ENCODE measurements around the gene NETO1.

NETO1 gene

DNA sequence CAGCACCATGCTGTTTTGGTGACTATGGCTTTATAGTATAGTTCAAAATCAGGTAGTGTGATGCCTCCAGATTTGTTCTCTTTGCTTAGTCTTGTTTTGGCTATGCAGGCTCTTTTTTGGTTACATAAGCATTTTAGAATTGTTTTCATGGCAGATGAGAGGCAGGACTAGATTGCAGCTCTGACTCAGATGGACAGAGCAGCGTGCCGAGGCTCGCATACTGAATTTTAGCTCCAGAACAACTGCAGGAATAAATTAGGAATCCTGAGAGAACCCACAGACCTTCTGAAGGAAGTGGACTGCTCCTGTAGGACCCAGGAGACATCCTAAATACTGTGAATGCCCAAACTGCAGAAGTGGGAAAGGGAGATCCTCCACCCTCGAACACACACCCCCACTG, 141.6 kb downstream of the NETO1 start:
- DNase-seq (ENCODE audit: low read depth), result no peak
- H3K4me3 ChIP-seq (ENCODE audit: control insufficient read depth, low read depth, low read length), result no peak overlapping the region
- TF ChIP-seq, protein P1, sequence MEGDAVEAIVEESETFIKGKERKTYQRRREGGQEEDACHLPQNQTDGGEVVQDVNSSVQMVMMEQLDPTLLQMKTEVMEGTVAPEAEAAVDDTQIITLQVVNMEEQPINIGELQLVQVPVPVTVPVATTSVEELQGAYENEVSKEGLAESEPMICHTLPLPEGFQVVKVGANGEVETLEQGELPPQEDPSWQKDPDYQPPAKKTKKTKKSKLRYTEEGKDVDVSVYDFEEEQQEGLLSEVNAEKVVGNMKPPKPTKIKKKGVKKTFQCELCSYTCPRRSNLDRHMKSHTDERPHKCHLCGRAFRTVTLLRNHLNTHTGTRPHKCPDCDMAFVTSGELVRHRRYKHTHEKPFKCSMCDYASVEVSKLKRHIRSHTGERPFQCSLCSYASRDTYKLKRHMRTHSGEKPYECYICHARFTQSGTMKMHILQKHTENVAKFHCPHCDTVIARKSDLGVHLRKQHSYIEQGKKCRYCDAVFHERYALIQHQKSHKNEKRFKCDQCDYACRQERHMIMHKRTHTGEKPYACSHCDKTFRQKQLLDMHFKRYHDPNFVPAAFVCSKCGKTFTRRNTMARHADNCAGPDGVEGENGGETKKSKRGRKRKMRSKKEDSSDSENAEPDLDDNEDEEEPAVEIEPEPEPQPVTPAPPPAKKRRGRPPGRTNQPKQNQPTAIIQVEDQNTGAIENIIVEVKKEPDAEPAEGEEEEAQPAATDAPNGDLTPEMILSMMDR (IDR thresholded peaks at IDR 0.05; ENCODE audit: control insufficient read depth, insufficient read depth, low read depth, low read length, missing control alignments), result no peak

DNA sequence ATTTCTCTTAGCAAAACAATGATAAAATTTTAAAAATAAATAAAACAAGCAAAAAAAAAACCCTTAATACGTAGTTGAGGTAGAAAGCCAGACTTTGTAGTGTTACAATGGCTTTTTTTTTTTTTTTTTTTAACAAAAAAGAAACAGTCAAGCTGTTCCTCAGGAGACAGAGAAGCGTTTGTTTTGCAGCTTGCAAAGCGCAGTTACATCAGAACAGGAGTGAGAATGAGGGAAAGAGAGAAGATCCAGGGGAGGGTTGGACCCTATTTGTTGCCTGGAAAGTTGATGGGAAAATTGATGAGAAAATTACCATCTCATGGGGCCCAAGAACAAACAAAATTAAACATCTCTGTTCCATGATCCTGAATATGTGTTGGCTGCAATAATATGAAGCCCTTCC, 146.5 kb downstream of the NETO1 start:
- DNase-seq (ENCODE audit: low read depth), result no peak
- TF ChIP-seq, protein P1 (IDR thresholded peaks at IDR 0.05; ENCODE audit: control insufficient read depth, insufficient read depth, low read depth, low read length, missing control alignments), result no peak
- H3K4me3 ChIP-seq (ENCODE audit: control insufficient read depth, low read depth, low read length), result no peak overlapping the region

DNA sequence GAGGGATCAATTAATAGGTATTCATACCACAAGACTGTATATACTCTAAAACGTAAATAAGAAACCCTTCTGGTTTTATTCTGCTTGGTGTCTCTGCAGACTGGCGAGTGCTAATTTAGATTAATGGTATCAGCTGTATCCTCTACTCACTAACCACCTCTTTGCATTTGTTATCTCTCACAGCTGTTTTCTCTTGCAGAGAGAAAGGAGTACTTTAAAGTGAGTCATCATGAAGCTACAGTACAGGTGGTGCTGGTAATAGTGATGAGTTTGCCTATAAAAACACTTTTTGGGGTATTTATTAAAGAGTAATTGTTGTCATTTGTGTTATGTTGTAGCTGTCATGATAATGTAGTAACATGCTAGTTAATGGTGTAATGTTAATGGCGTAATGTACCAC, 147.7 kb downstream of the NETO1 start:
- H3K4me3 ChIP-seq (ENCODE audit: control insufficient read depth, low read depth, low read length), result no peak overlapping the region
- TF ChIP-seq, protein P1 (IDR thresholded peaks at IDR 0.05; ENCODE audit: control insufficient read depth, insufficient read depth, low read depth, low read length, missing control alignments), result no peak
- DNase-seq (ENCODE audit: low read depth), result no peak

DNA sequence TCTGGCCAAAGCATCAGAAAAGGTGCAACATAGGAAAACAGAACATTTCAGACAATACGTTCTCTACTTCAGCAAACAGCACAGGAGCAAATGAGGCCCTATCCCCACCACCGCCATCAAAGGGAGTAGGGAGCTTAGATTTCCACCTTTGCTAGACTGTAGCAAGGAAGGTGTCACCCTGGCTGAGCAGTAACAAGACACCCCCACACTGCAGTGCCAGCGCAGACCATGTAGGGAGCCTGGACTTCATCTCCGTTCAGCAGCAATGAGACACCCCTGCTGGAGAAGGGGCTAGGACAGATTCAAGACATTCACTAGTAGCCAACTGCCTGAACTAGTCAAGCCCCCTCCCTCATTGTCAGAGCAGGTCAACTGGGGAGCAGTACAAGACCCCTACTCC, 163.6 kb downstream of the NETO1 start:
- DNase-seq (ENCODE audit: low read depth), result no peak
- TF ChIP-seq, protein P1 (IDR thresholded peaks at IDR 0.05; ENCODE audit: control insufficient read depth, insufficient read depth, low read depth, low read length, missing control alignments), result no peak
- H3K4me3 ChIP-seq (ENCODE audit: control insufficient read depth, low read depth, low read length), result no peak overlapping the region

DNA sequence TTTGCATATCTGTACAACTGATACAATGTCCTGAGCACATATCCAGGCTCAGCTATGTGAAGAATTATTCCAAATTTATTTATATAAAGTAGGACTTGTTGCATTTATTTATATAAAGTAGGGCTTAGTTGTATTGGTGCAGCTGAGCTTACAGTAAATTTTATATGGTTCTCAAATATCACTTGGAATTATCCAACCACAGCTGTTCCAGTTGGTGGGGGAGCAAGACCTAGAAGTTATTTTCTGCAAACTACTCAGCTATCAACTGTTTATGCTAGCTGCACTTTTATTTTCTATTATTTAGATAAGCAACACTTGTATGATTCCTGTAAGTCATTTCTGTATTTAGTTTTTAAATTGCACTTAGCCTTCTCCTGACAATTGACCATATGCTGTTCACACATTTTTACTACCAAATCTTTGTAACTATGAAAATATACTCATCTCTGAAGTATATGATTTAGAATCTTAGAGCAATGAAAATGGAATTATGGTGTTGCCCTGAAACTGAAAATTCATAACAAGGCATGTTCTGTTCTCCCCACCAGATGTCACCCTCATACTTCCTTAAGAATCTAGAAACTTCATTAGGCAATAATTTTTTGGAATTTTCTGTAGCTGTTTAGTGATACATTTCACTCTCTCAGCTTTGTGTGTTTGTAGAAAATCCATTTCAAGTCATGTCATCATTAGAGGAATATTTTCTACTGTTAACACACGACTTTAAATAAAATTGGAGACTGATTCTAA, 166.7 kb downstream of the NETO1 start:
- no peak overlapping the region for H3K4me3 ChIP-seq (ENCODE audit: control insufficient read depth, low read depth, low read length)
- TF ChIP-seq, protein P1 (IDR thresholded peaks at IDR 0.05; ENCODE audit: control insufficient read depth, insufficient read depth, low read depth, low read length, missing control alignments), result peak; percentile 53
- DNase-seq (ENCODE audit: low read depth), result peak; percentile 7

DNA sequence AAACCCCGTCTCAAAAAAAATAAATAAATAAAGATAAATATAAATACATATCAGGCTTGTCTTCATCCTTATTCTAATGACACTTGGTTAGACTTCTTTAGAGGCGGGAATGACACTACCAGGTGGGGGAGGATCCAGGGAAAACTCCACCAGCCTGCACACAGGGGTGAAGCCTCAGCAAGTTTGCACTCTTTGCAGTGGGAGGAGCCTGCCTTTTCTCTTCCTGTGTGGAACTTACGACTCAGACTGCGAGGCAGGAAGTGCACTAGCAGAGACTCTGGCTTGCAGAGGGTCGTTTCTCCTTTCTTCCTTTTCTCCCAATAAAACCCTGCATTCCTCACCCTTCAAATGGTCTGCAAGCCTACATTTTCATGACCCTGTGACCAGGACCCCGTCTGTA, 170.1 kb downstream of the NETO1 start:
- H3K4me3 ChIP-seq (ENCODE audit: control insufficient read depth, low read depth, low read length), result no peak overlapping the region
- TF ChIP-seq, protein P1 (IDR thresholded peaks at IDR 0.05; ENCODE audit: control insufficient read depth, insufficient read depth, low read depth, low read length, missing control alignments), result no peak
- no peak for DNase-seq (ENCODE audit: low read depth)

Data from AG09309 (cell line).